Measurements from ENCODE around the gene RNF126. TPM values are rescaled to one million over a fixed set of nuclear protein-coding genes. Genes with fewer than 3 reads are reported as not detected.
"Not testable (repeated sequence)": the region's sequence is repeated elsewhere in the genome, so short reads cannot be mapped to it uniquely, and the experiment has no call there.

The RNF126 gene
- total RNA-seq, 1 donor from 2014 or later: 42.6 TPM

DNA sequence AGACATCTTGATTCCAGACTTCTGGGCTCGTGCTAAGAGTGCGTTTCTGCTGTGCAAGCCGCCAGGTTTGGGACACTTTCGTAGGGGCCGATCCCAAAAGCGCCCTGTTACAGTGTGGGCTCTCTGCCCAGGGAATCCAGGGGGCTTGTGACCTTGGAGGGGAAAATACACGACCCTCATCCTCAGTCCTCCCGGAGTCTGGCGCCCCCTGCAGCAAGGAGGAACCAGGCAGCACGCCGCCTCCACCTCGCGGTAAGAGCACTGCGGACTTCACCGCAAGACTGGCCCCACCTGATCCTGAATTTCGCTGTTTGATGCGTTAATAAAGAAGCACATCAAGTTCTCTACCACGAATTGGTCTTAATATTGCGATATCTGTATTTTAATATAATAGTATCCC lies 34.8 kb downstream of the RNF126 start:
- DNase-seq (ENCODE audit: low read depth): no peak
- Histone ChIP-seq H3K36me3 (ENCODE audit: control insufficient read depth, insufficient read depth, low read length) (peaks cover 5% of the 10 kb centered on the region), H3K27me3 (ENCODE audit: control insufficient read depth, insufficient read depth, low read length) (no peaks in the 10 kb centered on the region), H3K4me3 (ENCODE audit: low read depth, low read length) (no peak overlapping the region)
- TF ChIP-seq, protein P1, sequence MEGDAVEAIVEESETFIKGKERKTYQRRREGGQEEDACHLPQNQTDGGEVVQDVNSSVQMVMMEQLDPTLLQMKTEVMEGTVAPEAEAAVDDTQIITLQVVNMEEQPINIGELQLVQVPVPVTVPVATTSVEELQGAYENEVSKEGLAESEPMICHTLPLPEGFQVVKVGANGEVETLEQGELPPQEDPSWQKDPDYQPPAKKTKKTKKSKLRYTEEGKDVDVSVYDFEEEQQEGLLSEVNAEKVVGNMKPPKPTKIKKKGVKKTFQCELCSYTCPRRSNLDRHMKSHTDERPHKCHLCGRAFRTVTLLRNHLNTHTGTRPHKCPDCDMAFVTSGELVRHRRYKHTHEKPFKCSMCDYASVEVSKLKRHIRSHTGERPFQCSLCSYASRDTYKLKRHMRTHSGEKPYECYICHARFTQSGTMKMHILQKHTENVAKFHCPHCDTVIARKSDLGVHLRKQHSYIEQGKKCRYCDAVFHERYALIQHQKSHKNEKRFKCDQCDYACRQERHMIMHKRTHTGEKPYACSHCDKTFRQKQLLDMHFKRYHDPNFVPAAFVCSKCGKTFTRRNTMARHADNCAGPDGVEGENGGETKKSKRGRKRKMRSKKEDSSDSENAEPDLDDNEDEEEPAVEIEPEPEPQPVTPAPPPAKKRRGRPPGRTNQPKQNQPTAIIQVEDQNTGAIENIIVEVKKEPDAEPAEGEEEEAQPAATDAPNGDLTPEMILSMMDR (IDR thresholded peaks at IDR 0.05; ENCODE audit: insufficient read depth, low read length, severe bottlenecking): peak; percentile 10
- no peak for FAIRE-seq

DNA sequence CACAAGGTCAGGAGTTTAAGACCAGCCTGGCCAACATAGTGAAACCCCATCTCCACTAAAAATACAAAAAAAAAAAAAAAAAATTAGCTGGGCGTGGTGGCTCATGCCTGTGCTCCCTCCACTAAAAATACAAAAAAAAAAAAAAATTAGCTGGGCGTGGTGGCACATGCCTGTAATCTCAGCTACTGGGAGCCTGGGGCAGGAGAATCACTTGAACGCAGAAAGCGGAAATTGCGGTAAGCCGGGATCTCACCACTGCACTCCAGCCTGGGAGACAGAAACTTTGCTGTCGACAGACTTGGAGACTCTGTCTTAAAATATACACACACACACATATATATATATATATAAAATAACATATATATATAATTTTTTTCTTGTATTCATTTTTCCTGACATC lies 36.4 kb downstream of the RNF126 start:
- FAIRE-seq; H3K27me3 ChIP-seq (ENCODE audit: control insufficient read depth, insufficient read depth, low read length); H3K4me3 ChIP-seq (ENCODE audit: low read depth, low read length): not testable (repeated sequence)
- DNase-seq (ENCODE audit: low read depth): peak; percentile 32
- peaks cover 10% of the 10 kb centered on the region for H3K36me3 ChIP-seq (ENCODE audit: control insufficient read depth, insufficient read depth, low read length)

DNA sequence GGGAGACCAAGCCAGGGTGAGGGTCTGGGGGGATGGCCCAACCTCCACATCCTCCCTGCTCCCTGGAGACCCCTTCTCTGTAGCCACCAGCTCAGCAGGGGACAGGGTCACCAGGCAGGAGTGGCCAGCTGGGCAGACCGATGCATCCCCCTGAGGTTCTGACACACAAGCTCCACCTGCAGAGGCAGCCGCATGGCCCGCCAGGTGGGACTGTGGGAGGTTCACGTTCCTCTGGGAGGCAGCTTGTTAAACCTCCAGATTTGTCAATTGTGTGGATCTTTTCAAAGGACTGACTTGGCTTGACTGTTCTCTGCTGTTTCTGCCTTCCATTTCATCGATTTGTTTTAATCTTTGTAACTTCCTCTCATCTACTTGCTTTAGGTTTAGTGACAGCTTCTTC lies 37.8 kb downstream of the RNF126 start:
- Histone ChIP-seq H3K36me3 (ENCODE audit: control insufficient read depth, insufficient read depth, low read length) (peaks cover 9% of the 10 kb centered on the region), H3K4me3 (ENCODE audit: low read depth, low read length) (no peak overlapping the region), H3K27me3 (ENCODE audit: control insufficient read depth, insufficient read depth, low read length) (no peaks in the 10 kb centered on the region)
- TF ChIP-seq, protein P1 (IDR thresholded peaks at IDR 0.05; ENCODE audit: insufficient read depth, low read length, severe bottlenecking): no peak
- DNase-seq (ENCODE audit: low read depth): no peak
- no peak for FAIRE-seq

DNA sequence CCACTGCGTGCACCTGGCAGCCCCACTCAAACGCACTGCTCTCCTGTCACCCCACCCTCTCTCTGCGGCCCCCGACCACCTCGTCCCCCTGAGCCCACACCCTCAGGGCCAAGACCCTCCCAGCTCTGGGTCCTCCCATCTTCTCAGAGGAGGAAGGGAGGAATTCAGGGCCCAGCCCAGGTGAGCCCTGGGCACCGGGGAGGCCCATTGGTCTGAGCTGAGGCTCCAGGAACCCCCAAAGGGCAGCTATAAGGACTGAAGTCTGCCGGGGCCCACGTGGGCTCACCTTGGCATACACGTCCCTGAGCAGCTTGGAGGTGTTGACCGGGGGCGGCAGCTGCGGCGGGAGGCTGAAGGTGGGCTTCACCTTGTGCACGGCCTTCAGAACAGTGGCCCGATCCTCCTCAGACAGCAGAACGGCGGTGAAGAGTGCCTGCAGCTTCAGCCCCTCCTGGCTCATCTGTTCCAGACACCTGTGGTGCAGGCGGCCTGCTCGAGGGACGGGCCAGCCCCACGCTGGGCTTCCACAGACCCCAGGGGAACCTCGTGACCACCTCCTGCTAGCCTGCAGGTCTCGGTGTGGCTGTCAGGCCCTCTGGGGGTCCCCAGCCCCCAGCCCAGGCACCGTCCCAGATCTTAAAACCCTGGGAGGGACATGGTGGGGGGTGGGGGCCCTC lies 38.4 kb downstream of the RNF126 start:
- peaks cover 9% of the 10 kb centered on the region for H3K36me3 ChIP-seq (ENCODE audit: control insufficient read depth, insufficient read depth, low read length)
- no peak for FAIRE-seq

DNA sequence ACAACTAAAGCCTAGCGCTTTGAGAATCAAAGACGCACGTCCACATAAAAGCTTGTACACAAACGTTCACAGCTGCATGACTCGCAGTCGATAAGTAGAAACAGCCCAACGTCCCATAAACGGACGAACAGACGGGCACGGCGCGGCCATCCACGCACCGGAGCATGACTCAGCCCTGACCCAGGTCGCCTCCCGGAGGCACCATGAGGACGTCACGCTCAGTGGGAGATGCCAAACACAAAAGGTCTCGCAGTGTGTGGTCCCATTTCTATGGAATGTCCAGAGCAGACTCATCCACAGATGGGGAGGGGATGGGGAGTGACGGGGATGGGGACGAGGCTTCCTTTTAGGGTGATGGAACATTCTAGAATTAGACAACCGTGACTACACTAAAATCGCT lies 39.0 kb downstream of the RNF126 start:
- TF ChIP-seq, protein P1 (IDR thresholded peaks at IDR 0.05; ENCODE audit: insufficient read depth, low read length, severe bottlenecking): no peak
- Histone ChIP-seq H3K4me3 (ENCODE audit: low read depth, low read length) (no peak overlapping the region), H3K36me3 (ENCODE audit: control insufficient read depth, insufficient read depth, low read length) (peaks cover 11% of the 10 kb centered on the region), H3K27me3 (ENCODE audit: control insufficient read depth, insufficient read depth, low read length) (no peaks in the 10 kb centered on the region)
- DNase-seq (ENCODE audit: low read depth) (no peak), FAIRE-seq (no peak)

More for the DNA sequence above, 38.4 kb downstream of the RNF126 start:
- Histone ChIP-seq H3K4me3 (ENCODE audit: low read depth, low read length) (no peak overlapping the region), H3K27me3 (ENCODE audit: control insufficient read depth, insufficient read depth, low read length) (no peaks in the 10 kb centered on the region)
- TF ChIP-seq, protein P1 (IDR thresholded peaks at IDR 0.05; ENCODE audit: insufficient read depth, low read length, severe bottlenecking): no peak
- DNase-seq (ENCODE audit: low read depth): no peak

DNA sequence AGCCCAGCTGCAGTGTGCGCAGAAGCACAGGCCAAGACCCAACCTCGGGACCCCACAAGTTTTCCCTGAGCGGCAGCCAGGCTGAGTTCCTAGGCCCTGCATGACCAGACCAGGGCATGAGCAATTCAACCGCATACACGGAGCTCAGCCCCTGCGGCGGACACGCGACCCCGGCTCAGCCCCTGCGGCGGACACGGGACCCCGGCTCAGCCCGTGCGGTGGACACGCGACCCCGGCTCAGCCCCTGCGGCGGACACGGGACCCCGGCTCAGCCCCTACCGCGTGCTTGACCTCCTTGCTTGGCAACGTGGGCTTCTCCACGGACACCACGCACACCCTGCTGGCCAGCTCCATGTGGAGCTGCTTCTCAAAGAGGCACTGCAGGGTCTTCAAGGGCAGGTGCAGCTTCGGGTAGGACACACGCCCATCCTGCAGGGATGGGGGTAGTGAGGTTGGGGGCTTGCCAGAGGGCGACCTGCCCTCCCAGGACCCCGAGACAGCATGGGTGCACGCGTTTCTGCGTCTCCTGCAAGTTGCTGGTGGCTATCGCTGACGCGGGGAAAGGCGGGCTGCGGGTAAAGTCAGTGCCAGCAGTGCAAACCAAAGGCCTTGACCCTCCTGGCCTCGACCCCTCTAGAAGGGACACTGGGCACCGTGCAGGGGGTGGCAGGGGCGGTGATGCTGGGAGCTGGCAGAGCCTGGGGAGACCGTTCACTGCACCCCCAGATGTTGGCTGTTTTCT lies 39.7 kb downstream of the RNF126 start:
- no peak for DNase-seq (ENCODE audit: low read depth)
- H3K27me3 ChIP-seq (ENCODE audit: control insufficient read depth, insufficient read depth, low read length): no peaks in the 10 kb centered on the region
- TF ChIP-seq, protein P1 (IDR thresholded peaks at IDR 0.05; ENCODE audit: insufficient read depth, low read length, severe bottlenecking): no peak
- peaks cover 13% of the 10 kb centered on the region for H3K36me3 ChIP-seq (ENCODE audit: control insufficient read depth, insufficient read depth, low read length)
- FAIRE-seq: peak; percentile 32
- no peak overlapping the region for H3K4me3 ChIP-seq (ENCODE audit: low read depth, low read length)
